SH-SY5Y (cell line): Measurements from ENCODE around the gene SKP1.

Experiments used
- GATA2 ChIP-seq: IDR thresholded peaks from 2 replicates; pipeline ENCODE4 v1.6.1; 2011; ENCODE audit warnings: mild to moderate bottlenecking, low read depth, low read length
- GATA3 ChIP-seq: IDR thresholded peaks from 2 replicates; pipeline ENCODE4 v1.6.1; 2011; ENCODE audit warnings: low read depth, mild to moderate bottlenecking, low read length, moderate library complexity

The SKP1 gene

GRCh38 chr5:134176511-134177368 is at the start of gene SKP1:
Gene SKP1 (minus strand): TSS chr5:134176950. CDS start chr5:134174022, 2,928 bp downstream.
- no peak for TF ChIP-seq GATA2
- no peak for TF ChIP-seq GATA3

- no peak for TF ChIP-seq GATA2
- TF ChIP-seq GATA3, result no peak
Measured at GRCh38 chr5:134225780-134226440, 49.2 kb upstream of the SKP1 start, which contains the start of gene PPP2CA. Gene PPP2CA (minus strand): TSS chr5:134226073. CDS start chr5:134225861, 212 bp downstream.

- TF ChIP-seq GATA2 (no peak), GATA3 (no peak)
Measured at GRCh38 chr5:134224888-134225779, 48.4 kb upstream of the SKP1 start.

GRCh38 chr5:134223406-134224248 is 46.9 kb upstream of the SKP1 start:
- TF ChIP-seq GATA3 (no peak), GATA2 (no peak)

GRCh38 chr5:134215757-134216156 is 39.0 kb upstream of the SKP1 start:
- TF ChIP-seq GATA2 (no peak), GATA3 (no peak)

GRCh38 chr5:134209477-134210245 is 32.9 kb upstream of the SKP1 start:
- no peak for TF ChIP-seq GATA3
- no peak for TF ChIP-seq GATA2

- TF ChIP-seq GATA2 (no peak), GATA3 (no peak)
Measured at GRCh38 chr5:134207696-134208095, 30.9 kb upstream of the SKP1 start.

- TF ChIP-seq GATA3, result no peak
- TF ChIP-seq GATA2, result no peak
Measured at GRCh38 chr5:134206627-134207160, 29.9 kb upstream of the SKP1 start.

GRCh38 chr5:134204575-134204974 is 27.8 kb upstream of the SKP1 start:
- TF ChIP-seq GATA3 (no peak), GATA2 (no peak)

GRCh38 chr5:134203630-134204029 is 26.9 kb upstream of the SKP1 start:
- no peak for TF ChIP-seq GATA3

- no peak for TF ChIP-seq GATA3
- TF ChIP-seq GATA2, result no peak
Measured at GRCh38 chr5:134195666-134196065, 18.9 kb upstream of the SKP1 start.

GRCh38 chr5:134189031-134189430 is 12.3 kb upstream of the SKP1 start:
- TF ChIP-seq GATA2 (no peak), GATA3 (no peak)
